ENCODE measurements around the gene TMEM222. TPM values are rescaled to one million over a fixed set of nuclear protein-coding genes. Genes with fewer than 3 reads are reported as not detected.
A peak's percentile ranks its signal among the peaks of the same experiment; 100 is the strongest.

TMEM222 gene
- total RNA-seq, 1 donor from 2014 or later = 11.1 TPM

DNA sequence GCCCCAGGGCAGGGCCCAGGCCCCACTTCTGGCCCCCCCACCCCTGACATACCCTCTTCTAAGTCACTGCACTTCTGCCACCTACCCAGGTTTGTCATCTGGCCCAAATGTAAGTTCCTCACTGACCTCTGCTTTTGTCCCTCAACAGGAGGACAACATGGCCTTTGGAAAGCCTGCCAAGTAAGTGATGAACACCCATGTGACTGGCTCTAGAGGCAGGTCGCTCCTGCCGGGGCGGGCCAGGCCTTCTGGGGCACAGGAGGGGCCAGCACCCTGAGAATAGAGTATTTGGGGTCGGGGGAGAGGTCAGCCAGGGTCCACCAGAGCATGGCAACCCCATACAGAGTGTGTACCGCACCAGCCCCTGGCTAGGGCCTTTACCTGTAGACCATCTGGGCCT lies 10.0 kb downstream of the TMEM222 start:
- H3K4me3 ChIP-seq (ENCODE audit: low read depth, low read length) = no peak overlapping the region
- DNase-seq (ENCODE audit: low read depth) = no peak
- TF ChIP-seq, protein P1, sequence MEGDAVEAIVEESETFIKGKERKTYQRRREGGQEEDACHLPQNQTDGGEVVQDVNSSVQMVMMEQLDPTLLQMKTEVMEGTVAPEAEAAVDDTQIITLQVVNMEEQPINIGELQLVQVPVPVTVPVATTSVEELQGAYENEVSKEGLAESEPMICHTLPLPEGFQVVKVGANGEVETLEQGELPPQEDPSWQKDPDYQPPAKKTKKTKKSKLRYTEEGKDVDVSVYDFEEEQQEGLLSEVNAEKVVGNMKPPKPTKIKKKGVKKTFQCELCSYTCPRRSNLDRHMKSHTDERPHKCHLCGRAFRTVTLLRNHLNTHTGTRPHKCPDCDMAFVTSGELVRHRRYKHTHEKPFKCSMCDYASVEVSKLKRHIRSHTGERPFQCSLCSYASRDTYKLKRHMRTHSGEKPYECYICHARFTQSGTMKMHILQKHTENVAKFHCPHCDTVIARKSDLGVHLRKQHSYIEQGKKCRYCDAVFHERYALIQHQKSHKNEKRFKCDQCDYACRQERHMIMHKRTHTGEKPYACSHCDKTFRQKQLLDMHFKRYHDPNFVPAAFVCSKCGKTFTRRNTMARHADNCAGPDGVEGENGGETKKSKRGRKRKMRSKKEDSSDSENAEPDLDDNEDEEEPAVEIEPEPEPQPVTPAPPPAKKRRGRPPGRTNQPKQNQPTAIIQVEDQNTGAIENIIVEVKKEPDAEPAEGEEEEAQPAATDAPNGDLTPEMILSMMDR (conservative IDR thresholded peaks at IDR 0.05; ENCODE audit: low read depth, low read length) = no peak

DNA sequence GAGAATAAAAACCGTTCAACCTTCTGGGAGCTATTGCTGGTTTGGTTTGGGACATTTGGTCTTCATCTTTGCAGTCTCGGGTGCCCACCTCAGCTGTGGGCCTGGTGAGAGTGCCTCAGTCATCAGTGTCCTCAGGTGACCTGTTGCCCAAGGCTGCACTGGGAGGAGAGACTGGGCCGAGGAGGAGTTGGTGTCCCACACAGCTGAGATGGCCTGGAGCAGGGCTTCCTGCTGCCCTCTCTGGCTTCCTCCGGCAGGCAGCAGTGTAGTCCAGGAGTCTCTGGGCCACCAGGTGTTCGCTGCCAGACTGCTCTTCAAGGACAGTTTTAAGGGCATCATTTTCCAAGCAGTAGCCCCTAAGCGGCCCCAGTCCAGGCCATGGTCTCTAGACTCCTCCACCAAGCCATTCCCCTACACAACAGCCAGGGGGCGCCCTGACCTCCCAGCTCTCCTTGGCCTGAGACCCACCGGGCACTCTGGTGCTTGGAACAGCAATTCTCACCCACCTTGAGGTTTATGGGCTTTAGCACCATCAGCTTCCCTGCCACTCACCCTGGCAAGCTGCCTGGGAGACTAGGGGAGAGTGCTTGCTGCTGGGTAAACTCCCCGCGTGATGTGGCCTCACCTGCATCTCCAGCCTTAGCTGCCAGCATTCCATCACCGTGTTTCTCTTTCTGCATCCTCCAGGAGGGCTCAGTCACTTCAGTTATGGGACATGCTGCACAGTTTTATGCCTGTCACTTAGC lies 10.7 kb downstream of the TMEM222 start:
- TF ChIP-seq, protein P1 (conservative IDR thresholded peaks at IDR 0.05; ENCODE audit: low read depth, low read length) = peak; percentile 89
- no peak for DNase-seq (ENCODE audit: low read depth)
- H3K4me3 ChIP-seq (ENCODE audit: low read depth, low read length) = no peak overlapping the region

DNA sequence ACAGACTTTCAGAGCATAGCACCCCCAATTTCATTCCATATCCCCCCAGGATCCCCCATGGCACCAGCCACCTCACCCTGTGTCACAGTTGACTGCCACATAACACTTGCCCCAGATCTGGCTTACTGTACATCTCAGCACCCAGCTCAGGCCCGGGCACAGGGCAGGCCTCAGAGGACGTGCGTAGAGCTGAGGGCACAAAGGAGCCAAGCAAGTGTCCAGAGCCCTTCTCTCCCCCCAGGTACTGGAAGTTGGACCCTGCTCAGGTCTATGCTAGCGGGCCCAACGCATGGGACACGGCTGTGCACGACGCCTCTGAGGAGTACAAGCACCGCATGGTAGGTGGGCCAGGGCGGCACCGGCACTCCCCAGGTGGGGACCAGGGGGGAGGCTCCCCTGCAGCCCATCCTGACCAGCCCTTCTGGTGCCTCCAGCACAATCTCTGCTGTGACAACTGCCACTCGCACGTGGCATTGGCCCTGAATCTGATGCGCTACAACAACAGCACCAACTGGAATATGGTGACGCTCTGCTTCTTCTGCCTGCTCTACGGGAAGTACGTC lies 11.8 kb downstream of the TMEM222 start:
- no peak overlapping the region for H3K4me3 ChIP-seq (ENCODE audit: low read depth, low read length)
- DNase-seq (ENCODE audit: low read depth) = no peak
- TF ChIP-seq, protein P1 (conservative IDR thresholded peaks at IDR 0.05; ENCODE audit: low read depth, low read length) = no peak

DNA sequence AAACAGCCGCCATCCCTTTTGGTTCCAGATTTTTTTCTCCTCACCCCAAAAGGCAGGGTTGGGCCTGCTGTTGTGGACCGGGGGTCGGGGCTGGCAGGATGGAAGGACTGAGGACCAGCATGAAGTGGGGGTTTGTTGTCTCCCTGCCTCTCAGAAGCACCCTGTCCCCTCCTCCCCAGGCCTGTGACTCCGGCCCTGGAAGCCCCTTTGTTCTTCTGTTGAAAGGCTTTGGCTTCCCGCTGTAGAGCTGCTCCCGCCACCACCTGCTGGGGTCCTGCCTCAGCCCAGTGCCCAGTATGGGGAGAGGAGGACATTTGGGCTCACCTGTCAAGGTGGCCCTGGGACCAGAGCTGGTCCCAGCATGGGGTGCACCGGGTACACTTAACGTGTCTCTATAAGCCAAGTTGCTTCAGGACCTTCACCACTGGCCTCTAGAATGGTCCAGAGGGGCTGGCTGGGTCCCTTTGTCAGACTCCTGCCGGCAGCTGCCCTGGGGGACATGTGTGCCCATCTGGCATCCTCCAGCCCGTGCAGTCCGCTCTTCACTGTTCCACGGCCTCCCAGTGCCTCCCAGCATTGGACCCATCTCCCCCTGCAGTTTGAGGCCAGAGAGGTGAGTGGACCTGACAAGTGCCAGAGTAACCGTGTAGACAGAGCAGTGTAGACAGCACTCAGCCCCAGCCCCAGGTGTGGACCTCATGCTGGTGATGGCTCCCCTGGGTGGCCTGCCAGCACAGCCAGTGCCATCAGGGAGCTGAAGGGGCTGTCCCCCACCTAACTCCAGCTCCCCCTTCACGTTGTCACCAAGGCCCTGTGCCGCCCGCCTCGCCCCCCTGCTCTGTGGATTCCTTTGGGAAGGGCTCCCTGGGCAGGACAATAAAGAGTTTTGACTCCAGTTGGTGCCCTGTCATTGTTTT lies 13.8 kb downstream of the TMEM222 start:
- no peak overlapping the region for H3K4me3 ChIP-seq (ENCODE audit: low read depth, low read length)
- DNase-seq (ENCODE audit: low read depth) = no peak
- TF ChIP-seq, protein P1 (conservative IDR thresholded peaks at IDR 0.05; ENCODE audit: low read depth, low read length) = no peak

DNA sequence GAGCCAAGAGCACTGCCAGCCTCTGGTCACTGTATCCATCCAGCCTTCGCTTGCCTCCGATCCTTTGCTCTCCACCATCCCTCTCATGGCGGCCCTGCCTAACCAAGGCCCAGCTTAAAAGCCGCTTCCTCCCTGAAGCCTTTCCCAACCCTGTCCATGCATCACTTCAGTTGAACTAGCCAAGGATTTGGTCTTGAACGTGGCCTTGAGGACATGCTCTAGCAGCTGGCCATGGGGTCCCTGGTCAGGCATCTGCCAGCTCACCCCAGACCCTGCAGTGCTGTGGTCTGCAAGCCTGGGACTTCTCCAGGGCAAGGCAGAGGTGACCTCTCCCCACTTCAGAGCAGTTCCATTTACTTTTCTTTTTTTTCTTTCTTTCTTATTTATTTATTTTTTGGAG lies 14.8 kb downstream of the TMEM222 start:
- TF ChIP-seq, protein P1 (conservative IDR thresholded peaks at IDR 0.05; ENCODE audit: low read depth, low read length) = no peak
- H3K4me3 ChIP-seq (ENCODE audit: low read depth, low read length) = no peak overlapping the region
- no peak for DNase-seq (ENCODE audit: low read depth)

DNA sequence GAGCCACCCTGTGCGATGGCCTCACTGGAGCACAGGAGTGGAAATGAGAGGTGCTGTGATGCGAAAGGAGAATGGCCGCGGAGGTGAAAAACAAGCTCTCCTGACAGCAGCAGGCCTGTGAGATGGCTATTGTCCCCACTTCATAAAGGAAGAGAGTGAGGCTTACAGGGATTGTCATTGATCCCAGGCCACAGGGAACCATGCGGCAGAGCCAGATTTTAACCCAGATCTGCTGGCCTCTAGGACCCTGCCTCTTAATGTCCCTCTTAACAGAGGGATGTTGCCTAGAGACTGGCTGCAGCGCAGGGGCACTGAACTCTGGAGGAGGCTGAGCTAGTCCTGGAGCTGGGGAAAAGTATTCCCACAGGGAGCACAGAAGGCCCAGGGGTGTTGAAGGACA lies 16.8 kb downstream of the TMEM222 start:
- H3K4me3 ChIP-seq (ENCODE audit: low read depth, low read length) = no peak overlapping the region
- DNase-seq (ENCODE audit: low read depth) = no peak
- TF ChIP-seq, protein P1 (conservative IDR thresholded peaks at IDR 0.05; ENCODE audit: low read depth, low read length) = no peak
